ENCODE data around the gene NEDD4L.

DNA sequence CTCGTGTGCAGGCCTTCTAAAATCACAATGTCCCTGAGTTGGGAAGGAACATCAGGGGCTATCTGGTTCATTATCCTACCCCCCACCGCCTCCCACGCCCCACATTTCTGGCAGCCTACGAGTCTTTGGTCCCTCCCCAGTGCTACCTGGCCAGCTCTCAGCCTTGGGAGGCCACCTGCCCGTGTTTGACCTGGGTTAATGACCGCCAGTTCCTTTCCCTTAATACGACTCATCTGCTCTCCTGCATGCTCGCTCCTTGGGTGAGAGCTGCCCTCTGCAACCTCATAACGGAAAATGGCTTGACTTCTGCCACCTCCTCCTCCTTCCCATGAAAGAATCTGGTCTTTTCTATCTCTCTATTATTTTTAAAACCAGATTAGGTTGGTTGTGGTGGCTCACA, 112.5 kb downstream of the NEDD4L start:
- TF ChIP-seq ZNF274 (IDR thresholded peaks at IDR 0.05; ENCODE audit: low read depth, low read length) (no peak), YY1 (IDR thresholded peaks at IDR 0.05; ENCODE audit: insufficient read depth, insufficient read length) (no peak), SUZ12 (IDR thresholded peaks at IDR 0.05; ENCODE audit: extremely low read depth, insufficient read depth, insufficient read length) (no peak)

Data from NT2/D1 (cell line).